ENCODE data around the gene M1AP.

The M1AP gene

GRCh38 chr2:74596584-74596983 is 51.5 kb downstream of the M1AP start:
- Histone ChIP-seq H3K27ac (ENCODE audit: low read depth, low read length) (no peak overlapping the region), H3K4me1 (ENCODE audit: insufficient read depth, low read length) (no peaks in the 10 kb centered on the region), H3K36me3 (ENCODE audit: insufficient read depth, low read length) (no peaks in the 10 kb centered on the region), H3K9ac (ENCODE audit: low read depth, low read length) (no peak overlapping the region), H3K4me3 (ENCODE audit: low read length) (no peak overlapping the region), H3K9me3 (ENCODE audit: insufficient read depth, low read depth, low read length) (no peaks in the 10 kb centered on the region), H3K27me3 (ENCODE audit: insufficient read depth, low read length) (peaks cover 10% of the 10 kb centered on the region; the same call in 1 of the 2 replicates)
- WGBS = 100% methylated on average over 1 of the region's 1 CpG

GRCh38 chr2:74593826-74594772 is 54.0 kb downstream of the M1AP start:
- H3K9me3 ChIP-seq (ENCODE audit: insufficient read depth, low read depth, low read length) = no peaks in the 10 kb centered on the region
- no peak overlapping the region for H3K9ac ChIP-seq (ENCODE audit: low read depth, low read length)
- 86% methylated on average over 4 of the region's 4 CpGs for WGBS
- no peak overlapping the region for H3K4me3 ChIP-seq (ENCODE audit: low read length)
- no peaks in the 10 kb centered on the region for H3K36me3 ChIP-seq (ENCODE audit: insufficient read depth, low read length)
- no peaks in the 10 kb centered on the region for H3K4me1 ChIP-seq (ENCODE audit: insufficient read depth, low read length)
- peaks cover 6% of the 10 kb centered on the region; the same call in 1 of the 2 replicates for H3K27me3 ChIP-seq (ENCODE audit: insufficient read depth, low read length)
- H3K27ac ChIP-seq (ENCODE audit: low read depth, low read length) = no peak overlapping the region

DNA sequence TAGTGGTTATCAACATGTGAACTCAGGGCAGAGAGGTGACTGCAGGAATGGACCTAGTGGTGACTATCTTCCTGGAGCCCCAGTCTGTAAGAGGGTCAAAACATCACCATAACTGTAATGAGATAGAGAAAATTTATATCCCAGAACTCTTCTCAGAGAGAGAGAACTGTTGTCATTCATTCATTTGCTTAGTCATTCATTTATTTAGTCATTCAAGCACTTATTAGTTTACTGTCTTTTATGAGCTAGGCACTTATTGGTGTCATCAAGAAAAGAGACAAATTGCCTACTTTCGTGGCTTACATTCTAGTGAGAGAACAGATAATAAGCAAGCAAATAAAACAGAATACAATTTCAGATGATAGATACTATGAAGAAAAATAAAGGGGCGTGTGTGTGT is 59.5 kb downstream of the M1AP start:
- Histone ChIP-seq H3K27ac (ENCODE audit: low read depth, low read length) (no peak overlapping the region), H3K36me3 (ENCODE audit: insufficient read depth, low read length) (no peaks in the 10 kb centered on the region), H3K9ac (ENCODE audit: low read depth, low read length) (no peak overlapping the region), H3K9me3 (ENCODE audit: insufficient read depth, low read depth, low read length) (no peaks in the 10 kb centered on the region), H3K4me1 (ENCODE audit: insufficient read depth, low read length) (peaks cover 10% of the 10 kb centered on the region), H3K4me3 (ENCODE audit: low read length) (no peak overlapping the region), H3K27me3 (ENCODE audit: insufficient read depth, low read length) (0 out of 2 replicates have a peak, but pooled peaks cover 6% of the 10 kb centered on the region)
- 87% methylated on average over 2 of the region's 2 CpGs for WGBS

GRCh38 chr2:74587664-74588277 is 60.4 kb downstream of the M1AP start:
- H3K27me3 ChIP-seq (ENCODE audit: insufficient read depth, low read length) = 0 out of 2 replicates have a peak, but pooled peaks cover 2% of the 10 kb centered on the region
- no peaks in the 10 kb centered on the region for H3K9me3 ChIP-seq (ENCODE audit: insufficient read depth, low read depth, low read length)
- H3K36me3 ChIP-seq (ENCODE audit: insufficient read depth, low read length) = no peaks in the 10 kb centered on the region
- peaks cover 16% of the 10 kb centered on the region for H3K4me1 ChIP-seq (ENCODE audit: insufficient read depth, low read length)
- H3K4me3 ChIP-seq (ENCODE audit: low read length) = no peak overlapping the region
- no peak overlapping the region for H3K9ac ChIP-seq (ENCODE audit: low read depth, low read length)
- no peak overlapping the region for H3K27ac ChIP-seq (ENCODE audit: low read depth, low read length)
- 28% methylated on average over 6 of the region's 6 CpGs for WGBS

DNA sequence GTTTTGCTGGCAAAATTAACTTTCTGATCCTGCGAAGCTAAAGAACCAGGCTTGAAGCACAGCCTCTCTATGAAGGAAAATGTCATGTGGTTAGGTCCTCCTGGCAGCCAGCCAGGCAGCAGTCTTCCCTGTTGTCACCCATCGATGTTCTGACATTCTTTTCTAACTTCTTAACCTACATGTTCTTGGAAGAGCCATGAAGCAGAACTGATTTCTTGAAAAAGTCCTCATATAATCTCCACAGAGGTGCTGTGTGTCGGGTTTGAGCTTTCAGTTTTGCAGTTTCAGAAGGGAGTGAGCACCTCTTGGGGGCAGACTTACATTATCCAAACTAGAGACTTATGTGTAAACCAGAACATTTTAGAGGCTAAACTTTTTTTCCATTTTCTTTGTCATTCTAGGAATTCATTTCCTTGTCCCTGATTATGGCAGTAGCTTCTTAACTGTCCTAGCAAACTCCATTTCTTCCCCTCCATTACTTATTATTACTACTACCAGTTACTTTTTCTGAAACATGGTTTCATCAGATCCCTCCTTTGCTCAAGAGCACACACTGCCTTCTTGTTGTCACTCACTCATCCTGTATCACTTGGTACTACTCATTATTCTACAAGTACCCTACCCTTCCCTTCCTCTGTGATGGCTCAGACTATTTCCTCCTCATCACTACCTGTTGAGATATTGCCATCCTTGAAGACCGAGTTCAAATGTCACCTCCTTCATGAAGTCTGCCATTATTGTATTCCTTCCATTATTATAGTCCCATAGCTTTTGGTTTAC is 62.5 kb downstream of the M1AP start:
- WGBS = 85% methylated on average over 4 of the region's 4 CpGs
- Histone ChIP-seq H3K27ac (ENCODE audit: low read depth, low read length) (no peak overlapping the region), H3K4me3 (ENCODE audit: low read length) (no peak overlapping the region), H3K27me3 (ENCODE audit: insufficient read depth, low read length) (0 out of 2 replicates have a peak, but pooled peaks cover 2% of the 10 kb centered on the region), H3K9ac (ENCODE audit: low read depth, low read length) (no peak overlapping the region), H3K36me3 (ENCODE audit: insufficient read depth, low read length) (no peaks in the 10 kb centered on the region), H3K4me1 (ENCODE audit: insufficient read depth, low read length) (peaks cover 16% of the 10 kb centered on the region), H3K9me3 (ENCODE audit: insufficient read depth, low read depth, low read length) (no peaks in the 10 kb centered on the region)

GRCh38 chr2:74584088-74584645 is 64.0 kb downstream of the M1AP start:
- Histone ChIP-seq H3K9ac (ENCODE audit: low read depth, low read length) (peak overlapping the region; percentile 24; the same call in 1 of the 2 replicates), H3K27me3 (ENCODE audit: insufficient read depth, low read length) (0 out of 2 replicates have a peak, but pooled peaks cover 2% of the 10 kb centered on the region), H3K4me1 (ENCODE audit: insufficient read depth, low read length) (peaks cover 16% of the 10 kb centered on the region), H3K4me3 (ENCODE audit: low read length) (no peak overlapping the region), H3K36me3 (ENCODE audit: insufficient read depth, low read length) (no peaks in the 10 kb centered on the region), H3K9me3 (ENCODE audit: insufficient read depth, low read depth, low read length) (no peaks in the 10 kb centered on the region), H3K27ac (ENCODE audit: low read depth, low read length) (peak overlapping the region; percentile 2; the same call in 1 of the 2 replicates)
- WGBS = 81% methylated on average over 2 of the region's 2 CpGs

- Histone ChIP-seq H3K9ac (ENCODE audit: low read depth, low read length) (peak overlapping the region; percentile 29; the same call in 1 of the 2 replicates), H3K4me1 (ENCODE audit: insufficient read depth, low read length) (peaks cover 16% of the 10 kb centered on the region), H3K4me3 (ENCODE audit: low read length) (no peak overlapping the region), H3K27me3 (ENCODE audit: insufficient read depth, low read length) (0 out of 2 replicates have a peak, but pooled peaks cover 2% of the 10 kb centered on the region), H3K36me3 (ENCODE audit: insufficient read depth, low read length) (no peaks in the 10 kb centered on the region), H3K27ac (ENCODE audit: low read depth, low read length) (peak overlapping the region; percentile 2; the same call in 1 of the 2 replicates), H3K9me3 (ENCODE audit: insufficient read depth, low read depth, low read length) (no peaks in the 10 kb centered on the region)
Observed at GRCh38 chr2:74583504-74583903, 64.6 kb downstream of the M1AP start.

DNA sequence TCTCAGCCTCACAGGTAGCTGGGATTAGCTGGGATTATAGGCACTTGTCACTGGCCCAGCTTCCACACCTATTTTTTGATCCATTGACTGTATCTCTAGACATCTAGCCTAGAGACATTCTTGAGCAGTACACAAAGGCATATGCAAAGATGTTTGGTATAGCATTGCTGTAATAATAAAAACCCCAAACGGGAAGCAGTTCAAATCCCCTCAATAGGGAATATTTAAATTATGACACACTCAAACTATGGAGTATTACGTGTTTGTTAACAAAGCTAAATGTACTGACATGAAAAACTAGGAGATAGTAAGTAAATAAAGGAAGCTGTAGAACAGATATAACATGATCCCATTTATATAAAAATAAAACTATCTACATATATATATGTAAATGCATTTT is 65.9 kb downstream of the M1AP start:
- H3K9me3 ChIP-seq (ENCODE audit: insufficient read depth, low read depth, low read length) = no peaks in the 10 kb centered on the region
- H3K36me3 ChIP-seq (ENCODE audit: insufficient read depth, low read length) = no peaks in the 10 kb centered on the region
- no peak overlapping the region for H3K4me3 ChIP-seq (ENCODE audit: low read length)
- peaks cover 16% of the 10 kb centered on the region for H3K4me1 ChIP-seq (ENCODE audit: insufficient read depth, low read length)
- no CpG with 5 or more reads among the region's 2 CpGs for WGBS
- H3K27ac ChIP-seq (ENCODE audit: low read depth, low read length) = no peak overlapping the region
- H3K27me3 ChIP-seq (ENCODE audit: insufficient read depth, low read length) = 0 out of 2 replicates have a peak, but pooled peaks cover 2% of the 10 kb centered on the region
- H3K9ac ChIP-seq (ENCODE audit: low read depth, low read length) = no peak overlapping the region

GRCh38 chr2:74581463-74581862 is 66.7 kb downstream of the M1AP start:
- no peak overlapping the region for H3K9ac ChIP-seq (ENCODE audit: low read depth, low read length)
- H3K27me3 ChIP-seq (ENCODE audit: insufficient read depth, low read length) = 0 out of 2 replicates have a peak, but pooled peaks cover 5% of the 10 kb centered on the region
- H3K36me3 ChIP-seq (ENCODE audit: insufficient read depth, low read length) = no peaks in the 10 kb centered on the region
- 91% methylated on average over 3 of the region's 3 CpGs for WGBS
- peaks cover 16% of the 10 kb centered on the region for H3K4me1 ChIP-seq (ENCODE audit: insufficient read depth, low read length)
- H3K4me3 ChIP-seq (ENCODE audit: low read length) = no peak overlapping the region
- H3K9me3 ChIP-seq (ENCODE audit: insufficient read depth, low read depth, low read length) = no peaks in the 10 kb centered on the region
- no peak overlapping the region for H3K27ac ChIP-seq (ENCODE audit: low read depth, low read length)

DNA sequence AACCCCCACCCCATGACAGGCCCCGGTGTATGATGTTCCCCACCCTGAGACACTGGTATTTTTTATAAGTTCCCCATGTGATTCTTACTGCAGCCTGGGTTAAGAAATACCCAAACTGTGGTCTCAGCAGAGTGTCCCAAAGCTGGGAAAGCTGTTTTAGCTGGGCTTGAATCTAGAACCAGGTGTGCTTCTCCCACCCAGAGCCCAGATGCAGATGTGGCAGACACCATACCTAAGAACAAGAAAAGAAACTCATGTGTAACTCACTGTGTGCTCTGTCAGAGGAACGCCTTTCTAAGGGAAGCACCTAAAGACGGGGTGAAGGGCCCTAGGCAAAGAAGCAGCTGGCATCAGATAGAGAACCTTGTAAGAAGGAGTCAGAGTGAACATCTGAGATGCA is 69.7 kb downstream of the M1AP start:
- H3K27me3 ChIP-seq (ENCODE audit: insufficient read depth, low read length) = peaks cover 7% of the 10 kb centered on the region; the same call in 1 of the 2 replicates
- H3K27ac ChIP-seq (ENCODE audit: low read depth, low read length) = no peak overlapping the region
- no peaks in the 10 kb centered on the region for H3K9me3 ChIP-seq (ENCODE audit: insufficient read depth, low read depth, low read length)
- H3K4me3 ChIP-seq (ENCODE audit: low read length) = no peak overlapping the region
- no peak overlapping the region for H3K9ac ChIP-seq (ENCODE audit: low read depth, low read length)
- no peaks in the 10 kb centered on the region for H3K36me3 ChIP-seq (ENCODE audit: insufficient read depth, low read length)
- WGBS = 97% methylated on average over 3 of the region's 3 CpGs
- peaks cover 4% of the 10 kb centered on the region; the same call in 1 of the 2 replicates for H3K4me1 ChIP-seq (ENCODE audit: insufficient read depth, low read length)
